Measurements from ENCODE around the gene NBEA.

Gene NBEA

GRCh38 chr13:35479706-35480105, 537.6 kb downstream of the NBEA start:
- DNase-seq = no peak

DNA sequence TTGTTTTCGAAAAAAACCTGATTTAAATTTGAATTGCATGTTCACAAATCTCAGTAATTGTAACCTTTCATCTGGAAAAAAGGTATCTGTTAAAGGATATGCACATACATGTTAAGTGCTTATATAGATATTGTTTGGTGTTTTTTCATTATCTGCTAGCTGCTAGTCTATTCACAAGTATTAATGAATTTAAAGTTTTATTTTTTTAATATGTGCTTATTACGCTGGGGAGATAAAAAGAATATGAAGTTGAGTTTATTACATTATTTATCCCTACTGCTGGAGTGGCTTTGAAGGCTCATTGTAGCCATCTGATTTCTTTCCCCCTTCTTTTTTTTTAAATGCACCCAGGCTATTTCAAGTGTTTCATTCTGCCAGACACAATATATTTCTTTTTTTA, 538.3 kb downstream of the NBEA start:
- DNase-seq = no peak

DNA sequence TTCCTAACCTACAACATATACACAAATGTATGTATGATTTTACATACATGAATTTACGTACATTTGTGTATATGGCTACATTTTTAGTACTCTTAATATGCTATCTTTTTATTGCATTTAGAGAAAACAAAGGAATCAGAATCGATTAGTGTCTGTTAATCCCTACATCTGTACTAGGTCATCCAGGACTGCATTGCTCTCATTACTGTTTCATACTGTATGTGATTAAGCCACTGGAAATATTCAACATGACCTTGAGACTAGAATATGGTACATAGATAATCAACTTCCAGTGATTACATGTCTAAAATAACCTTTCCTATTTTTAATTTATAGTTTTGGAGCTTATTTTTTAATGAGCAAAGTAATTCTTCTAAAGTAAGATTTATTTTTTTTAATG, 539.7 kb downstream of the NBEA start:
- DNase-seq = no peak

DNA sequence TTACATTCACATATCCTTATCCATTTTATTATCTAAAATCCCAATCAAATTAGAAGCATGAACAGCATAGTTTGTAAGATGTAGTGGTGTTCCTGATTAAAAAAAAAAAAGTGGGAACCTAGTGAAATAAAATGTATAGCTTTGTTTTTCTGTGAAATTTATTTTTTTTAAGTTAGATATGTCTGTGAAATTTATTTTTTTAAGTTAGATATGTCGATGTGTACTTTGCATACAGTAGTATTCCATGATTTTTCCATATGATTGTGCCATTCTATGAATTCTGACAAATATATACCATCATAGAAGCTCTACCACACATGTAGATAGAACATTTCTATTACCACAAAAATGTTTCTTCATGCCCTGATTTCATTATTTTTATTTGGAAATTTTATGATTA, 540.5 kb downstream of the NBEA start:
- DNase-seq = no peak

DNA sequence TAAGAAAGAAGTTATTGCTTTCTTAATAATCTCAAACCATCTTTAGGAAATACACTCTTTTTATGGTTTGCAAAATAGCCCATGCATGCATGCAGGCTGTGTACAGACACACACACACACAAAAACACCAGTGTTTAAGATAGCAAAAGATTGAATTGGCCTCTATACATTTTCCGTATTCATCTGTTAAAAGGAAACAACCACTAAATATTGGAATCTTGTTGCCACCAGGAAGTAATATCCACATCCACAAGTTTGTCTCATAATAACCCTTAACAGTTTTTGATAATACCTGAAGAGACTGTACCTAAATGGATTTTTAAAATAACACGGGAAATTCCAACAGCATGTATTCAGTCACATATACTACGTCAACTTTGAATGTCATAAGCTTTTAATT, 541.7 kb downstream of the NBEA start:
- DNase-seq = no peak

DNA sequence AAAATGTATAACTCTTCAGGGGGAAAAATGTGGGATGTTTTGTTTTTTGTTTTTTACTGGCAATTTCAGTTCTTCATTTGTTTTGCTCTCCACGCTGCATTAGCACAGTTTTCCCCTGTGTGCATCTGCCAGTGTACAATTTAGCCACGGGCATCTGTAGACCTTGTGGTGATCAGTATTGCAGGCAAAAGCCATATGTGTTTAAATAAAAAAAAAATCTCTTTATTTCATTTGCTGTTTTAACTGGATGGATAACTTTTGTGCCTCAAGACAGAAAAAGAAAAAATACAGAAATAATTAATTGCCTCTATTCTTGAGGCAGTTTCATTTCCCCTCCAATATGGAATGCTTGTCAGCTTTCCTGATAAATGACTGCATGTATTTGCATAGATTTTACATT, 542.3 kb downstream of the NBEA start:
- DNase-seq = no peak

- DNase-seq = no peak
Measured at GRCh38 chr13:35485424-35485823, 543.4 kb downstream of the NBEA start.

- no peak for DNase-seq
Measured at GRCh38 chr13:35489050-35489449, 547.0 kb downstream of the NBEA start.

- no peak for DNase-seq
Measured at GRCh38 chr13:35496006-35496405, 553.9 kb downstream of the NBEA start.

DNA sequence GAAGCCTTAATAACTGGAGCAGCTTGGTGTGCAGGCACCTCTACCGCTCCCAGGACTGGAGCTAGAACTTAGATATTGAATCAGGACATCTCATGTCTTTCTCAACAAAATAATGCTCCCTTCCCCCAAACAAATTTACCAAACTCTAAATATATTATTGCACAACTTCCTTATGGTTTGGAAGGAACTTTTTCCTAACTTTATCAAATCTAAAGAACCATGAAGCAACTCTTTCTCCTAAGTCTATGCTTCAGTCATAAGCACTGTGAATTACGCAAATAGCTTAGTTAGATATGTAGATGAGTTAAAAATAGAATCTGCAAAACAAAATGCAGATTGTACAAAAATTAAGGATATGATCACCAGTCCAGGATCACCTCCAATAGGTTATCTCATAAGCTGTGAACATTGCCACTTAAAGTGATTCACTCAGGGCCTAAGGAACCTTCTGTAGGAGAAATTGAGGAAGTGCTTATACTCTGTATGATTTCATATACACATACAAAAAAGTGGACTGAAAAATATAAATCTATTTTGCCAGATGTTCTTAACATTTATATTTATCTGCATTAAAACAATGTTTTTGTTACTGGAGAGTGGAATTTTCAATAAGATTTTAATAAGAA, 554.8 kb downstream of the NBEA start:
- no peak for DNase-seq

DNA sequence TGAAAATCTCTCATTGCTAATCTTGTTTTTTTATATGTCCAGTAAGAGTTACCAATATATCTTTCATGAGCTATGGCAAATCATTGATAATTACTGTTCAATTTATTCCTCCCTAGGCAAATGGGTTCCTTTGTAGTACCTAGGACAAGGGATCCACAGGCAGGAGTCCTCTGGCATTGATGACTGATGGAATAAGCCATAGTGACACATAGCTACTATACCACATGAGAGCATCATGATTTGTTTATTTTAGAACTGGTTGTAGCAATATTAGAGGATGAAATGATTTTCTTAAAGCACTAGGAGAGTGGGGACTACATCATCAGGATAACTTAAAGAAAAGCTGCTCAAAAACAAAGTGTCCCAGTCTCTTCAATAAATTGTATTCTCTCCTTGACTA, 556.2 kb downstream of the NBEA start:
- no peak for DNase-seq

- DNase-seq = no peak
Measured at GRCh38 chr13:35499196-35499662, 557.2 kb downstream of the NBEA start.

- no peak for DNase-seq
Measured at GRCh38 chr13:35499676-35500075, 557.6 kb downstream of the NBEA start.

DNA sequence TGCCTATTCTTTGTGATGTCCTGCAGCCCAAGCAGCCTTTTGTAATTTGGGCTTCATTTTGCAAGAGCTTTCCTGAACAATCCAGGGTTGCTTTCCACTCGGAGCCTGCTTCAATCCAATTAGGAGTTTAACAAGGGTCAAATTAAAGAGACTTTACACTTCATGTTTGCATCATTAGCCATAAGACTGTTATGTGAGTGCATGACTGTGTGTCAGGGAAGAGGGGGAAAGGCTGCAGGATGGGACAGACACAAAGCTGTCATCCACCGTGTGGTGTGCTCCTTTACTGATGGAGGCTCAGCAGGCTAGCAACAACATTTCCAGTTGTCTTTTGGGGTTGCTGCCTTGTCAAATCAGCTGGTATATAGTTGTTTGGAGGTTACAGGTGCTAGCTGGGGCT, 558.1 kb downstream of the NBEA start:
- DNase-seq = no peak

GRCh38 chr13:35501661-35502235, 559.7 kb downstream of the NBEA start:
- no peak for DNase-seq

GRCh38 chr13:35502456-35502855, 560.4 kb downstream of the NBEA start:
- no peak for DNase-seq

DNA sequence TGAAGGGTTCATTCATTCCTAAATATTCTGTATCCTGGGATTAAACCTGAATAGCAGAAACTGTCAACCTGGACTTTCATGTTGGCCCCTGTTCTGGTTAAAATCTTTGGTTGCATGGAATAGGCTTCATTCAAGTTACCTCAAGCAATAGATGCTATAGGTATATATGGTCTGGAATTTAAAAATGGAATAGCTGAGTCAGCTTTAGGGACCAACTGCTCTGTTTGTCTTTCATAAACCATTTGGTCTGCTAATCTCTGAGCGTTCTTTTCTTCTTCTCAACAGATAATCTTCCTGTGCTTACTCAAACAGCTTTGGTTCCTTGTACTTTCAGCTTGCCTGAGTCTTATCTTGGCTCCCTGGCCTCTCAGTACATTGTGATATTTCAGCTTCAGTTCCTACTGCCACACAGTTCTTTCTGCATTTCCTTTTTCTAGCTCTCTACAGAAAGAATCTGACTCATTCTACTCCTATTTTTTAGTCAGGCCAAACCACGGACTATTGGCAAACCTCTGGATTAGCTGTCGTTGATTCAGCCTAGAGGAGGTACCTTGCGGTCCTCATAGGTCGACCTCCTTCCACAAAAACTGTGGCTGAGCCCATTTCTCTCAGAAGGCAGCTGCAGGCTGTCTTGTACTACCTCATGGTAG, 570.3 kb downstream of the NBEA start:
- DNase-seq = peak; percentile 65

- DNase-seq = no peak
Measured at GRCh38 chr13:35514061-35514477, 572.0 kb downstream of the NBEA start.

DNA sequence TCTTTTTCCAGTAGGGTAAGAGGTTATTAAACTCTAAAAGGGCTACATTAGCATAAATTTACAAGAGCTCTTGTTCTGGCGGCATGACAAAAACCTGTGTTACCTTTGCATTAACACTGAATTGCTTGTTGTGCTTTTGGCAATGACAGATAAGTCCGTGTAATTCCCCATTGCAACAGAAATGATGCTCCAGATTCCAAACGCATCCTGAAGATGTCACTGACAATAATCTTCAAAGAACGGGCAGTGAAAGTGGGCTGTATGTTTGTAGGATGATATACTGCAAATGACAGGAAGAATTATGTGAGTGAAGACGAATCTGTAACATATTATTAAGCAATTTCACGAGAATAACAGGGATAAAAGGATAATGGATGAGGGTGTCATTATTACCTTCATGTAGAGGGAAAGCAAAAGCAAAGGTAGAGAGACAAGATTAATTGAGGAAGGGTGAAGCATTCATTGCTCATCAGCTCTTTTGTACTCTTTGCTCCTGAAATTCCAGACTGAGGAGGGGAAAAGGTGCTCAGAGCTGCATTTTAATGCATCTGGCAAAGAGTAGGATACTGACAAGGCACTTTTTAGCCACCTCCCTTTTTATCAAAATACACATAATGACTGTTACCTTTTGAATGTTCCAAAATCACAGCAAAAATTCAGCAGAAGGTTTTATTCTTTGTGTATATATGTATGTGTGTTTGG, 572.9 kb downstream of the NBEA start:
- DNase-seq = no peak

DNA sequence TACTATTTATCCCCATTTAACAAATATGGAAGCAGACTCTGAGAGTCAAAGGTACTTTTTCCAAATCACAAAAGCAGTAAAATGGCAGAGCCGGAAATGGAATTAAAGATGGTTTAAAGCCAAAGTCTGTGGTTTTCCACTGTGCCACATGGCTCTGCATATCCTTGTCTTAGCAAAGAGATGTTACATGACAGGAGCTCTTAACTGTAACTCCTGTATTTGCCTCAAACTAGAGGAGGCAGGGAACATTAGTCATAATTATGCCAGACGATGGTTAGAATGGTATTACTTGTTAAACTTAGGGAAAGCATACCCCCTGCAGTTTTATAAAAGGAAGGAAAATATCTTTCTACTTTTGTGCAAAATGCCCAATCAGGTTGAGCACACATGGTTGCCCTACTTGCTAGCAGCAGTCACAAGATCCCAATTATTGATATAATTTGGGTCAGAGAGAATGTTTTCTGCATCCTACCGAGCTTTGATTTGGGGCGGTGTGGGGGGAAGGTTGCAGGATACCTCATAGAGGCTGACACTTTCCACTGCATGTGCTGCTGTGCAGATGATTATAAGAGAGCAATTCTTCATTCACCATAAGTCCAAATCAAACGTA, 576.4 kb downstream of the NBEA start:
- DNase-seq = no peak

DNA sequence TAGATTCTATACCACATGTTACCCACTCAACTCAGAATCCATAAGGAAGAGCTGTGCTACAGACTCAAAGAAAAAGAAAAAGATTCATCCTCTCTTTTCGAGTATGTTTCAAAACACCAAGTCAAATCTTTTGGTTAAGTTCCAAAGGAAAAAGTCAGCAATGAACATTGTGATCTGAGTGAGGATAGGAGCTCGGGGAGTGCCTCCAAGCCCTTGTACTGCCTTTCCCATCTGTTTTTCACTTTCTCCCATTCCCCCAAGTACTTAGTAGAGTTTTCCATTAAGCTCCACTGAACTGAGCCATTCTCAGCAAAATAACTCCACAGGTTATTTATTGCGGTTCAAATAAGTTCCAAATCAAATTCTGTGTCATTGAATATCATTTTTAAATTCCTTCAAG, 582.1 kb downstream of the NBEA start:
- DNase-seq = no peak

- DNase-seq = no peak
Measured at GRCh38 chr13:35526577-35526976, 584.5 kb downstream of the NBEA start.

GRCh38 chr13:35527451-35527850, 585.4 kb downstream of the NBEA start:
- DNase-seq = no peak

DNA sequence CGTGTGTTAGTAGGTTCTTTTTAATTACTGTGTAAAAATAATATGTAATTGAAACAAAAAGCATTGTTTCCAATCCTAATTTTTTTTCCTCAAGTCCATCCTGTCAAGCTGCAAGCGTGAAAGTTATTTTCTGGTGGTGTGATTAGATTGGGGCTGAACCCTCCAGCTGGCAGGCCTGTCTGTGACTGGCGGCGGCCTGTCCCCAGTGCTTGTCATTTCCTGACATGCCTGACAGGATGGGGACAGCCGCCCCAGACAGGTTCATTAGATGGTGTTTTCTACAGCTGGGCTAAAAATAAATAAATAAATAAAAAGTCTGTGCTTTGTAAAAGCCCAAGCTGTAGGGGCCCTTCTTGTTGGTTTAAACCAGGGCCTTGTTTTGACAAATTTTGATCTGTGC, 588.1 kb downstream of the NBEA start:
- DNase-seq = no peak
